ENCODE data around the gene LRRC71. TPM values are rescaled to one million over a fixed set of nuclear protein-coding genes. Genes with fewer than 3 reads are reported as not detected.
A peak's percentile ranks its signal among the peaks of the same experiment; 100 is the strongest.

The LRRC71 gene
- total and polyA plus RNA-seq, 2 experiments from 2014 or later = 0.32 TPM; not detected in 1

- H3K9me3 ChIP-seq (ENCODE audit: low read depth) = no peaks in the 10 kb centered on the region
- H3K27ac ChIP-seq = no peak overlapping the region
- no peak overlapping the region for H3K4me3 ChIP-seq
- in situ Hi-C loops (cut with MboI) = no loop called here
- H2AFZ ChIP-seq = no peak overlapping the region
- H3K27me3 ChIP-seq (replicated peaks; ENCODE audit: insufficient read depth) = no peaks in the 10 kb centered on the region
- no peak for DNase-seq
- H3F3A ChIP-seq (ENCODE audit: insufficient read depth) = peaks cover 10% of the 10 kb centered on the region
- H3K79me2 ChIP-seq (ENCODE audit: insufficient read depth) = no peaks in the 10 kb centered on the region
- H3K4me2 ChIP-seq (ENCODE audit: unreplicated experiment) = no peak overlapping the region
- WGBS, 2 experiments (ENCODE audit: low coverage in 1 of 2, low lambda C conversion rate in 2 of 2, missing lambda C conversion rate in 2 of 2) = 67 to 78% methylated on average over 8 to 9 of the region's 9 CpGs
- H3K4me1 ChIP-seq (ENCODE audit: insufficient read depth) = peaks cover 6% of the 10 kb centered on the region; the same call in 1 of the 2 replicates
- no peaks in the 10 kb centered on the region for H3K36me3 ChIP-seq (ENCODE audit: low read depth)
- H4K20me1 ChIP-seq (ENCODE audit: insufficient read depth) = no peaks in the 10 kb centered on the region
- H3K9ac ChIP-seq = no peak overlapping the region
- H3K9me2 ChIP-seq (ENCODE audit: insufficient read depth) = no peaks in the 10 kb centered on the region
- TF ChIP-seq EZH2phosphoT487 (IDR thresholded peaks at IDR 0.05; ENCODE audit: insufficient read depth, low read depth) (no peak), EZH2 (IDR thresholded peaks at IDR 0.05; ENCODE audit: insufficient read depth, poor library complexity, severe bottlenecking) (no peak)
These were observed 6.0 kb upstream of the LRRC71 start for GRCh38 chr1:156914440-156914856.

- peaks cover 39% of the 10 kb centered on the region for H3K27me3 ChIP-seq (replicated peaks; ENCODE audit: insufficient read depth)
- H3K36me3 ChIP-seq (ENCODE audit: low read depth) = no peaks in the 10 kb centered on the region
- no peak overlapping the region for H3K9ac ChIP-seq
- H2AFZ ChIP-seq = peak overlapping the region; percentile 91
- H3K27ac ChIP-seq = no peak overlapping the region
- H4K20me1 ChIP-seq (ENCODE audit: insufficient read depth) = no peaks in the 10 kb centered on the region
- H3K79me2 ChIP-seq (ENCODE audit: insufficient read depth) = no peaks in the 10 kb centered on the region
- H3K4me3 ChIP-seq = peak overlapping the region; percentile 71
- no peaks in the 10 kb centered on the region for H3K4me1 ChIP-seq (ENCODE audit: insufficient read depth)
- H3K9me2 ChIP-seq (ENCODE audit: insufficient read depth) = no peaks in the 10 kb centered on the region
- no peaks in the 10 kb centered on the region for H3K9me3 ChIP-seq (ENCODE audit: low read depth)
- no peak for TF ChIP-seq EZH2phosphoT487 (IDR thresholded peaks at IDR 0.05; ENCODE audit: insufficient read depth, low read depth)
- in situ Hi-C loops (cut with MboI) = no loop called here
- no peak for DNase-seq
- WGBS, 2 experiments (ENCODE audit: low coverage in 1 of 2, low lambda C conversion rate in 2 of 2, missing lambda C conversion rate in 2 of 2) = 59 to 60% methylated on average over 7 of the region's 7 CpGs
- H3K4me2 ChIP-seq (ENCODE audit: unreplicated experiment) = peak overlapping the region; percentile 80
- peaks cover 15% of the 10 kb centered on the region for H3F3A ChIP-seq (ENCODE audit: insufficient read depth)
These were observed 659 bp downstream of the LRRC71 start for GRCh38 chr1:156921053-156921529.

- 0 out of 2 replicates have a peak, but pooled peaks have one; percentile 3 for TF ChIP-seq EZH2phosphoT487 (IDR thresholded peaks at IDR 0.05; ENCODE audit: insufficient read depth, low read depth)
- no peak for TF ChIP-seq EZH2 (IDR thresholded peaks at IDR 0.05; ENCODE audit: insufficient read depth, poor library complexity, severe bottlenecking)
- no peaks in the 10 kb centered on the region for H3K4me1 ChIP-seq (ENCODE audit: insufficient read depth)
- peak overlapping the region; percentile 22; the same call in 1 of the 2 replicates for H3K4me3 ChIP-seq
- WGBS, 2 experiments (ENCODE audit: low coverage in 1 of 2, low lambda C conversion rate in 2 of 2, missing lambda C conversion rate in 2 of 2) = 12 to 19% methylated on average over 11 of the region's 11 CpGs
- H3K9me2 ChIP-seq (ENCODE audit: insufficient read depth) = no peaks in the 10 kb centered on the region
- in situ Hi-C loops (cut with MboI) = no loop called here
- H2AFZ ChIP-seq = no peak overlapping the region
- H4K20me1 ChIP-seq (ENCODE audit: insufficient read depth) = no peaks in the 10 kb centered on the region
- H3K4me2 ChIP-seq (ENCODE audit: unreplicated experiment) = no peak overlapping the region
- H3K9ac ChIP-seq = no peak overlapping the region
- H3F3A ChIP-seq (ENCODE audit: insufficient read depth) = peaks cover 26% of the 10 kb centered on the region
- no peaks in the 10 kb centered on the region for H3K79me2 ChIP-seq (ENCODE audit: insufficient read depth)
- no peaks in the 10 kb centered on the region for H3K9me3 ChIP-seq (ENCODE audit: low read depth)
- no peak overlapping the region for H3K27ac ChIP-seq
- H3K27me3 ChIP-seq (replicated peaks; ENCODE audit: insufficient read depth) = peaks cover 39% of the 10 kb centered on the region
- no peaks in the 10 kb centered on the region for H3K36me3 ChIP-seq (ENCODE audit: low read depth)
- no peak for DNase-seq
These were observed 2.7 kb downstream of the LRRC71 start for GRCh38 chr1:156922986-156923669.

GRCh38 chr1:156923670-156924477, 3.4 kb downstream of the LRRC71 start:
- Histone ChIP-seq H3K27ac (no peak overlapping the region), H3K27me3 (replicated peaks; ENCODE audit: insufficient read depth) (peaks cover 39% of the 10 kb centered on the region), H3K79me2 (ENCODE audit: insufficient read depth) (no peaks in the 10 kb centered on the region), H2AFZ (no peak overlapping the region), H3K4me1 (ENCODE audit: insufficient read depth) (no peaks in the 10 kb centered on the region), H3F3A (ENCODE audit: insufficient read depth) (peaks cover 25% of the 10 kb centered on the region), H3K9me2 (ENCODE audit: insufficient read depth) (no peaks in the 10 kb centered on the region), H3K9ac (no peak overlapping the region), H3K4me3 (peak overlapping the region; percentile 22; the same call in 1 of the 2 replicates), H3K4me2 (ENCODE audit: unreplicated experiment) (no peak overlapping the region), H3K36me3 (ENCODE audit: low read depth) (no peaks in the 10 kb centered on the region), H4K20me1 (ENCODE audit: insufficient read depth) (no peaks in the 10 kb centered on the region), H3K9me3 (ENCODE audit: low read depth) (no peaks in the 10 kb centered on the region)
- TF ChIP-seq EZH2 (IDR thresholded peaks at IDR 0.05; ENCODE audit: insufficient read depth, poor library complexity, severe bottlenecking) (peak; percentile 94), EZH2phosphoT487 (IDR thresholded peaks at IDR 0.05; ENCODE audit: insufficient read depth, low read depth) (0 out of 2 replicates have a peak, but pooled peaks have one; percentile 23)
- in situ Hi-C loops (cut with MboI) = no loop called here
- WGBS, 2 experiments (ENCODE audit: low coverage in 1 of 2, low lambda C conversion rate in 2 of 2, missing lambda C conversion rate in 2 of 2) = 3 to 6% methylated on average over 53 to 62 of the region's 64 CpGs
- peak; percentile 33 for DNase-seq
